Smooth muscle cell of the umbilical artery (primary cell): ENCODE results near the gene TMPRSS5. TPM values are rescaled to one million over a fixed set of nuclear protein-coding genes. Genes with fewer than 3 reads are reported as not detected.

Source experiments
- total RNA-seq: library from RNA; depleted of rRNA; stranded (reverse); fragments of >200 nt; gene quantifications from 2 replicates; pipeline ENCODE4 v1.2.3, GENCODE V29; 2014

Gene TMPRSS5
- 0.09 TPM in 1 of 2 replicates, not detected in the other for total RNA-seq

DNA sequence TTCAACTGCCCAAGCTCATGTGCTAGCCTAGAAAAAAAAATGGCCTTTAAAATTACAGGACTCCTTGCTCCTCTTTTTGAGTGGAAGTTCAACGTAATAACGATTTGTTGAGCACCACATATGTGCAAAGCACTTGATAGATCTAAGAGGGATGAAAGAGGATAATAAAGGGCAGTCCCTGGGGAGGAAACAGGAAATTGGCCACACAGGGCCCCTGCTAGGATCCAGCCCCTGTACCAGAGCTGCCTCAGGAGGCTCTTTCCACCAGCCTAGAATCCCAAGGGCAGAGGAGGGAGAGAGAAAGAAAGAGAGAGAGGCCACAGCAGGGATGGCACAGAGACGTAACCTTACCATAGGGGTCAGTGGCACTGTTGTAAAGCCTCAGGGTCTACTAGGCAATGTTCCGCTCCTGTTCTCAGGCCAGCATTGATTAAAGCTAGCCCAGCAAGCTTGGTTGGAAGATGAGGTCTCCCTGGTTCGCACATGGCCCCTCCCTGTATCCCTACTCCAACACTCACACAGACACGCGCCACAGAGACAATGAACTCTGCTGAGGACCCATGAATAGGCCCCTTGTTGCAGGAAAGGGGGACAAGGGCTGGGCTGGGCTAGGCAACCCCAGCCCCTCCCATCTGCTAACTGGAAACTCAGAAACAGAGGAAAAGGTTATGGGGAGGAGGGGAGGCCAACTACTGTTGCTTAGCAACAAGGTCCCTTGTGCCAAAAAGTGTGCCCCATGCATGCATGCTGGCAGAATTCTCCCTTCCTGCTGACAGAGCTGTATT lies at the start of gene TMPRSS5:
TMPRSS5 (minus strand) TSS at position 438 of the 785 bp plus-strand sequence; CDS start at position 354, 84 bp downstream.

Other genes starting within 250 kb of the TMPRSS5 start
- not detected in 2 replicates for gene DRD2, start 230.9 kb downstream of the TMPRSS5 start, total RNA-seq
- gene ZW10, start 67.4 kb upstream of the TMPRSS5 start, total RNA-seq, result 19.9 and 26.4 TPM in 2 replicates
- gene CLDN25, start 73.5 kb upstream of the TMPRSS5 start, total RNA-seq, result not detected in 2 replicates
- 32.4 and 37.6 TPM in 2 replicates for gene USP28, start 169.3 kb upstream of the TMPRSS5 start, total RNA-seq
- not detected in 2 replicates for gene HTR3B, start 198.5 kb upstream of the TMPRSS5 start, total RNA-seq